ENCODE results near the gene TMEM214. TPM values are rescaled to one million over a fixed set of nuclear protein-coding genes. Genes with fewer than 3 reads are reported as not detected.

The TMEM214 gene
- total RNA-seq, 1 donor from 2014 or later = 93.5 TPM

- H3K9me3 Mint-ChIP-seq (ENCODE audit: unreplicated experiment) = peaks cover 2% of the 10 kb centered on the region
- TF ChIP-seq, protein P1, sequence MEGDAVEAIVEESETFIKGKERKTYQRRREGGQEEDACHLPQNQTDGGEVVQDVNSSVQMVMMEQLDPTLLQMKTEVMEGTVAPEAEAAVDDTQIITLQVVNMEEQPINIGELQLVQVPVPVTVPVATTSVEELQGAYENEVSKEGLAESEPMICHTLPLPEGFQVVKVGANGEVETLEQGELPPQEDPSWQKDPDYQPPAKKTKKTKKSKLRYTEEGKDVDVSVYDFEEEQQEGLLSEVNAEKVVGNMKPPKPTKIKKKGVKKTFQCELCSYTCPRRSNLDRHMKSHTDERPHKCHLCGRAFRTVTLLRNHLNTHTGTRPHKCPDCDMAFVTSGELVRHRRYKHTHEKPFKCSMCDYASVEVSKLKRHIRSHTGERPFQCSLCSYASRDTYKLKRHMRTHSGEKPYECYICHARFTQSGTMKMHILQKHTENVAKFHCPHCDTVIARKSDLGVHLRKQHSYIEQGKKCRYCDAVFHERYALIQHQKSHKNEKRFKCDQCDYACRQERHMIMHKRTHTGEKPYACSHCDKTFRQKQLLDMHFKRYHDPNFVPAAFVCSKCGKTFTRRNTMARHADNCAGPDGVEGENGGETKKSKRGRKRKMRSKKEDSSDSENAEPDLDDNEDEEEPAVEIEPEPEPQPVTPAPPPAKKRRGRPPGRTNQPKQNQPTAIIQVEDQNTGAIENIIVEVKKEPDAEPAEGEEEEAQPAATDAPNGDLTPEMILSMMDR (IDR thresholded peaks at IDR 0.05; ENCODE audit: insufficient read depth, low read depth, low read length) = no peak
- no peak for TF ChIP-seq EZH2 (IDR thresholded peaks at IDR 0.05; ENCODE audit: insufficient read depth, low read length)
- no peaks in the 10 kb centered on the region for H3K79me2 ChIP-seq (ENCODE audit: insufficient read depth, low read length)
Observed at GRCh38 chr2:26985807-26986206, 47.0 kb upstream of the TMEM214 start.

DNA sequence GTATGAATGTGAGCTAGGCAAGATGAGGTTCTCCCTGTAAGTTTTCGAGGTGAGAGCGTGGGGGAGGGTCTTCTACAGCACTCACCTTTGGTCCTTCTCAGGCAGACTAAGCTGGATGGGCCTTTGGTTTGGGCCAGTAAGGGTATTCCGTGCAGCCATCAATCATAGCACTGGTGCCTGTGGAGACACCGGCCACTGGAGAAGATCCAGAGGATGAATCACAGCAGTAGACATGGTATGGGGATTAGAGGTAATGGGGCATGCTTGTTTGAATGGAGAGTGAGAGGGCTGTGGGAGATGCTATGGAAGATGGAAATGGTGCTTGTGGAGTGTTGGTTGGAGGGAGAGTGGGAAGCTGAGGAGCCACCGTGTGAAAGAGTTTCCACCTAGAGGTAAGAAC, 46.2 kb upstream of the TMEM214 start:
- peaks cover 24% of the 10 kb centered on the region for H3K4me1 ChIP-seq (ENCODE audit: insufficient read depth, low read length)
- peak; percentile 57 for DNase-seq (ENCODE audit: low read depth)
- H2AFZ ChIP-seq (ENCODE audit: low read depth, low read length) = no peak overlapping the region
- TF ChIP-seq EZH2 (IDR thresholded peaks at IDR 0.05; ENCODE audit: insufficient read depth, low read length) = no peak
- TF ChIP-seq, protein P1 (IDR thresholded peaks at IDR 0.05; ENCODE audit: insufficient read depth, low read depth, low read length) = no peak
- no peak overlapping the region for H3K27ac Mint-ChIP-seq (ENCODE audit: unreplicated experiment)
- peaks cover 2% of the 10 kb centered on the region for H3K9me3 Mint-ChIP-seq (ENCODE audit: unreplicated experiment)
- no peak overlapping the region for H3K27ac ChIP-seq (ENCODE audit: low read depth, low read length)
- H3K9ac ChIP-seq (ENCODE audit: low read length) = no peak overlapping the region
- H3K27me3 ChIP-seq (ENCODE audit: insufficient read depth, low read length) = no peaks in the 10 kb centered on the region
- no peak overlapping the region for H3K4me2 ChIP-seq (ENCODE audit: low read length)
- no peak for FAIRE-seq
- no peaks in the 10 kb centered on the region for H3K27me3 Mint-ChIP-seq (ENCODE audit: low read depth, unreplicated experiment)
- no peak overlapping the region for H3K4me3 Mint-ChIP-seq (ENCODE audit: unreplicated experiment)
- H3K9me3 ChIP-seq (ENCODE audit: insufficient read depth, low read depth, low read length) = no peaks in the 10 kb centered on the region
- no peaks in the 10 kb centered on the region for H3K36me3 ChIP-seq (ENCODE audit: insufficient read depth, low read length)
- H3K4me3 ChIP-seq (ENCODE audit: insufficient read depth, low read depth, low read length) = no peak overlapping the region
- H4K20me1 ChIP-seq (ENCODE audit: insufficient read depth, low read length) = peaks cover 49% of the 10 kb centered on the region
- no peaks in the 10 kb centered on the region for H3K79me2 ChIP-seq (ENCODE audit: insufficient read depth, low read length)
- peaks cover 42% of the 10 kb centered on the region for H3K4me1 Mint-ChIP-seq (ENCODE audit: low read depth, unreplicated experiment)
- peaks cover 13% of the 10 kb centered on the region for H3K36me3 Mint-ChIP-seq (ENCODE audit: low read depth, unreplicated experiment)

More at GRCh38 chr2:26985807-26986206, 47.0 kb upstream of the TMEM214 start:
- peaks cover 13% of the 10 kb centered on the region for H3K36me3 Mint-ChIP-seq (ENCODE audit: low read depth, unreplicated experiment)
- no peak overlapping the region for H3K27ac Mint-ChIP-seq (ENCODE audit: unreplicated experiment)
- H4K20me1 ChIP-seq (ENCODE audit: insufficient read depth, low read length) = peaks cover 51% of the 10 kb centered on the region
- H3K27me3 ChIP-seq (ENCODE audit: insufficient read depth, low read length) = no peaks in the 10 kb centered on the region
- FAIRE-seq = no peak
- no peak overlapping the region for H3K4me3 Mint-ChIP-seq (ENCODE audit: unreplicated experiment)
- DNase-seq (ENCODE audit: low read depth) = no peak
- H3K9ac ChIP-seq (ENCODE audit: low read length) = no peak overlapping the region
- H2AFZ ChIP-seq (ENCODE audit: low read depth, low read length) = no peak overlapping the region
- H3K4me3 ChIP-seq (ENCODE audit: insufficient read depth, low read depth, low read length) = no peak overlapping the region
- H3K9me3 ChIP-seq (ENCODE audit: insufficient read depth, low read depth, low read length) = no peaks in the 10 kb centered on the region
- H3K27me3 Mint-ChIP-seq (ENCODE audit: low read depth, unreplicated experiment) = no peaks in the 10 kb centered on the region
- no peak overlapping the region for H3K27ac ChIP-seq (ENCODE audit: low read depth, low read length)
- no peak overlapping the region for H3K4me2 ChIP-seq (ENCODE audit: low read length)
- peaks cover 24% of the 10 kb centered on the region for H3K4me1 ChIP-seq (ENCODE audit: insufficient read depth, low read length)
- peaks cover 37% of the 10 kb centered on the region for H3K4me1 Mint-ChIP-seq (ENCODE audit: low read depth, unreplicated experiment)
- no peaks in the 10 kb centered on the region for H3K36me3 ChIP-seq (ENCODE audit: insufficient read depth, low read length)

DNA sequence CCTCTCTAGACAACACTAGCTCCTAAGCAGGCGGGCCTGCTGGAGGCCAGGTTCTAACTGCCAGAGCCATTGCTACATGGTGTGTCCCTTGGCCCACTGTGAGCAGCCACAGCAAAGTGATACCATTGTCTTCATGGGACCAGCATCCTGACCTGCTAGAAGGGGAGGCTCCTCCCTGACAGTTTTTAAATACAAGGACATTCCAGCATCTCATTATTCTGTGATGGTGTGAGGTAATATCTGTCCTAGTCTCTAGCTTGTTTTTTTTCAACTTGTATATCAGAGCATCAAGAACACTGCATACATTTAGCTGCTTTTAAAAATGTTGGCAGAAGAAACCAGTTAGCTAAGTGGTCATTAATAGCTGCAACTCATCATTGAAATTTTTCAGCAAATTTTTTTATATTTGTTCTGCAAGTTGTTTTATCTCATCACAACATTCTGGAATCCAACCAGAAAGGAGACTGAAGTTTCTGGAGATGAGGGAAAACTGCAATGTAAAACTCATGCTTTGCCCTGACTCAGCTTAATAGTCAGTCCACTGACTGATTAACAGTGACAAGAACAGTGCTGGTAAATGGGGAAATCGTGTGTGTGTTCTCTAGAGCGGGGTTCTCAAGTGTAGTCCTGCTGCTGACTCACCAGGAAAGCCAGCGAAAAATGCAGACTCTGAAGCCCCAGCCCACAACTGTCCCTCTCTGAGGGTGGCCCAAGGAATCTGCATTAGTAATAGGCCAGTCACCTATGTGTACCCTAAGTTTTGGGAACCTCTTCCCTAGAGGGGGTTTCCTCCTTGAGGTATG, 44.5 kb upstream of the TMEM214 start:
- Histone ChIP-seq H3K4me2 (ENCODE audit: low read length) (peak overlapping the region; percentile 59), H3K36me3 (ENCODE audit: insufficient read depth, low read length) (no peaks in the 10 kb centered on the region), H3K9ac (ENCODE audit: low read length) (peak overlapping the region; percentile 3), H3K27ac (ENCODE audit: low read depth, low read length) (peak overlapping the region; percentile 21), H2AFZ (ENCODE audit: low read depth, low read length) (no peak overlapping the region), H3K27me3 (ENCODE audit: insufficient read depth, low read length) (no peaks in the 10 kb centered on the region), H3K9me3 (ENCODE audit: insufficient read depth, low read depth, low read length) (no peaks in the 10 kb centered on the region), H3K79me2 (ENCODE audit: insufficient read depth, low read length) (no peaks in the 10 kb centered on the region), H3K4me1 (ENCODE audit: insufficient read depth, low read length) (peaks cover 24% of the 10 kb centered on the region), H3K4me3 (ENCODE audit: insufficient read depth, low read depth, low read length) (no peak overlapping the region), H4K20me1 (ENCODE audit: insufficient read depth, low read length) (peaks cover 36% of the 10 kb centered on the region)
- DNase-seq (ENCODE audit: low read depth) (peak; percentile 92), FAIRE-seq (peak; percentile 29)
- H3K9me3 Mint-ChIP-seq (ENCODE audit: unreplicated experiment) = peaks cover 2% of the 10 kb centered on the region
- peak overlapping the region; percentile 29 for H3K27ac Mint-ChIP-seq (ENCODE audit: unreplicated experiment)
- peak overlapping the region; percentile 24 for H3K4me3 Mint-ChIP-seq (ENCODE audit: unreplicated experiment)
- H3K27me3 Mint-ChIP-seq (ENCODE audit: low read depth, unreplicated experiment) = no peaks in the 10 kb centered on the region
- TF ChIP-seq, protein P1 (IDR thresholded peaks at IDR 0.05; ENCODE audit: insufficient read depth, low read depth, low read length) = no peak
- no peak for TF ChIP-seq EZH2 (IDR thresholded peaks at IDR 0.05; ENCODE audit: insufficient read depth, low read length)
- peaks cover 6% of the 10 kb centered on the region for H3K36me3 Mint-ChIP-seq (ENCODE audit: low read depth, unreplicated experiment)
- H3K4me1 Mint-ChIP-seq (ENCODE audit: low read depth, unreplicated experiment) = peaks cover 45% of the 10 kb centered on the region
